Activated CD8-positive, alpha-beta T cell treated with anti-CD3 and anti-CD28 coated beads for 36 hours (primary cell): Measurements from ENCODE around the gene TXNDC15. TPM values are rescaled to one million over a fixed set of nuclear protein-coding genes. Genes with fewer than 3 reads are reported as not detected.

Experiments
- ATAC-seq: fragments of 200-7000 bp; cut with Tn5 transposase; one replicate; pipeline ENCODE4 v1.10.0; 2021; ENCODE audit warnings: mild to moderate bottlenecking, moderate library complexity
- CTCF ChIA-PET: fragments of 350-600 bp; sonication (Branson Sonifier 250); formaldehyde crosslinking; loops from one replicate; lab custom pipeline; 2021; ENCODE audit warnings: antibody characterized with exemption; lab: Charles Lee
- POLR2A ChIA-PET: fragments of 350-600 bp; sonication (Branson Sonifier 250); formaldehyde crosslinking; loops from one replicate; lab custom pipeline; 2021; ENCODE audit warnings: antibody characterized with exemption; lab: Charles Lee
- DNase-seq: peaks from one replicate; pipeline ENCODE4 v3.0.0-alpha.2; 2020
- H3K27ac Mint-ChIP-seq: one replicate; pipeline ENCODE4 v1.8.0; 2021; ENCODE audit warnings: mild to moderate bottlenecking, mixed read lengths
- H3K27me3 Mint-ChIP-seq: one replicate; pipeline ENCODE4 v1.8.0; 2021; ENCODE audit warnings: mixed read lengths
- H3K36me3 Mint-ChIP-seq: one replicate; pipeline ENCODE4 v1.8.0; 2021; ENCODE audit warnings: low read depth, mixed read lengths
- H3K4me1 Mint-ChIP-seq: one replicate; pipeline ENCODE4 v1.8.0; 2021; ENCODE audit warnings: low read depth, mixed read lengths
- H3K4me3 Mint-ChIP-seq: one replicate; pipeline ENCODE4 v1.8.0; 2021; ENCODE audit warnings: mild to moderate bottlenecking, moderate library complexity, mixed read lengths
- H3K9me3 Mint-ChIP-seq: one replicate; pipeline ENCODE4 v1.8.0; 2021; ENCODE audit warnings: mixed read lengths
- CTCF ChIP-seq: fragments of 200-600 bp; IDR thresholded peaks from one replicate; pipeline ENCODE4 v1.8.0; 2022; ENCODE audit warnings: antibody characterized with exemption, mild to moderate bottlenecking
- intact Hi-C: fragments of 100-400 bp; cut with micrococcal nuclease; formaldehyde crosslinking; loops from one replicate; pipeline ENCODE4 v1.10.0; 2022
- microRNA-seq: library from miRNA; unstranded; fragments of <30 nt; microRNA quantifications from one replicate; pipeline ENCODE4 v1.2.0, GENCODE V29; 2022; ENCODE audit warnings: borderline microRNAs expressed, borderline replicate concordance
- total RNA-seq, 2 experiments: library from RNA; stranded (reverse); gene quantifications; one replicate each; pipeline ENCODE4 v1.2.3, GENCODE V29; 2021

TXNDC15 gene
- total RNA-seq, 2 experiments from 2014 or later, result 17.1 to 26.7 TPM

- DNase-seq (no peak), ATAC-seq (no peak)
- Mint-ChIP-seq H3K36me3 (peaks cover 3% of the 10 kb centered on the region), H3K4me3 (no peak overlapping the region), H3K27ac (no peak overlapping the region), H3K27me3 (no peaks in the 10 kb centered on the region), H3K4me1 (no peaks in the 10 kb centered on the region), H3K9me3 (peaks cover 2% of the 10 kb centered on the region)
- intact Hi-C loops, result no loop called here
- POLR2A ChIA-PET, result interaction anchor here (1.1 kb wide), 1 partner anchor 9 kb away, joined by 4 read pairs; no protein-coding TSS in a partner anchor
- no peak for TF ChIP-seq CTCF
- CTCF ChIA-PET, result interaction anchor here (1.3 kb wide), 1 partner anchor 33 kb away, joined by 3 read pairs; no protein-coding TSS in a partner anchor
Observed at GRCh38 chr5:134949316-134949715, 75.1 kb downstream of the TXNDC15 start.

Small RNA genes within 50 kb of the gene (microRNA-seq; reads per million reads assigned to microRNA genes)
- gene MIR4461, result not detected

Other genes with a start within 250 kb of the TXNDC15 start
- gene SAR1B, start 241.5 kb upstream of the TXNDC15 start, total RNA-seq, result 10 to 100 TPM; 49.7 to 55.4 TPM
- 10 to 100 TPM; 29.3 to 30.5 TPM for gene SEC24A, start 225.6 kb upstream of the TXNDC15 start, total RNA-seq
- gene CAMLG, start 135.8 kb upstream of the TXNDC15 start, total RNA-seq, result 10 to 100 TPM; 33.8 to 35.9 TPM
- gene DDX46, start 115.6 kb upstream of the TXNDC15 start, total RNA-seq, result 10 to 100 TPM; 60.8 to 67.9 TPM
- gene C5orf24, start 28.4 kb upstream of the TXNDC15 start, total RNA-seq, result 10 to 100 TPM; 24.4 to 25.3 TPM
- gene PCBD2, start 30.8 kb downstream of the TXNDC15 start, total RNA-seq, result 1 to 10 TPM; 8.1 to 8.8 TPM
- under 1 TPM; 0.31 to 0.32 TPM for gene CATSPER3, start 93.5 kb downstream of the TXNDC15 start, total RNA-seq
- gene PITX1, start 159.9 kb downstream of the TXNDC15 start, total RNA-seq, result under 1 TPM; 0.20 to 0.31 TPM